Hypothalamus (tissue), 51 donors: ENCODE data around the gene TPK1.
"Not testable (repeated sequence)": the region's sequence is repeated elsewhere in the genome, so short reads cannot be mapped to it uniquely, and the experiment has no call there.

Experiments used
- DNase-seq, 51 donors: peaks; one replicate each; lab custom pipeline; 2025; lab: John Stamatoyannopoulos, UW

Gene TPK1

DNA sequence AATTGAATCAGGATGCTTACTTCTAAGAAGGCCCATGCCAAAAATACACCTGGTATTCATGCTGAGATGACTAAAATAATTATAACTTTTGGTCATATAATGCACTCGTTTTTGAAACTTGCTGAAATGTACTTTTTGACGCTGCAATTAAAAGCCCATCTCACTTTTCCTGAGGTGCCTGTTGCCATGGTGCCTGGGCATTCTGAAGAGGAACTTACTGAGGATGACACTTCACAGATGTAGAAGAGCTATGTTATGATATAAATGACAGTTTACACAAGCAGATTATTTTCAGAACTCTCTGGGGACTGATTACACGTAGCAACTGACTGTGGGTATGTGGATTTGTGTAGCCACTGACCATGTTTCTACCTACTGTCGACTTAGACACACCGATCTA is 182.4 kb downstream of the TPK1 start:
- DNase-seq = no peak

GRCh38 chr7:144650439-144650838 is 185.4 kb downstream of the TPK1 start:
- DNase-seq = no peak

DNA sequence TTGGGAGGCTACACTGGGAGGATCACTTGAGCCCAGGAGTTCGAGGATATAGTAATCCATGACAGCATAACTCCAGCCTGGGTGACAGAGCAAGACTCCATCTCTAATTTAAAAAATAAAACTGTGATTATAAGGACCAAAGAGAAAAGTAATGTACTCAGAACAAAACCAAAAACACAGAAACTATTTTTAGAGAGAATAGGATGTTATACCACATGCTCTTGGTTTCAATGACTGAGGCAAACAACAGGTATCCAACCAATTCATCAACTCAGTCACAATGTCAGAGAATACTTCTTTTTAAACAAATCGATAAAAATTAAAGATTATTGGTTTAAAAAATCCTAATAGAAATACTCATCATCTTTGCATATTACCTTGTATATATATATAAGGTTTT is 186.7 kb downstream of the TPK1 start:
- DNase-seq = no peak

DNA sequence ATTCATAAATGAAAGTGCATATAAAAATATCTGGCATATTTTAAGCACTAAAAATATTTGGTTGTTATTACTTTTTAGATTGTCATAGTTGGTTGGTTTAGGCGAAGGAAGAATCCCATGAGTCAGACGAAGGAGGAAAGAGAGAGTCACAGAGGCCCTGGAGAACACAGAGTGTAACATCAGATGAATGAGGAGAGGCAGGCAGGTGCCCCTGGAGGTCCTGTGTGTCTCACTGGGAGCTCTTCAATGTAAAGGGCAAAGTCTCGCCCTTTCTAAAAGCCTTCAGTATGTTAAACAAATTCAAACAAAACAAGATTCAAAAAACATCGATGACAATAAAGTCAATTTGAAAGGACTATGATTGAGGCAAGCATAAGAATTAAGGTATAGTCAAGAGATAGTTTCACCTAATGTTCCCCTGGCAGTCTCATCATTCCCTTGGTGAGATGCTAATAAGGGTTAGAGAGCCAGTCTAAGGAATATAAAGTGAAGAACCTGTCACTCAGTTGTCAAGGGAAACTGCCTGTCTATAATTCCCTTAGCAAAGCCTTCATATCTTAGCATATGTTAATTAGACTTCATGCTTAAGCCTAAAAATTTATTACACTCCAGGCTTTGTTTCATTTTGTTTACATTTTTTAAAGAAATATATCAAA is 194.3 kb downstream of the TPK1 start:
- DNase-seq = no peak

- no peak for DNase-seq
These were observed 203.1 kb downstream of the TPK1 start for GRCh38 chr7:144632724-144633123.

DNA sequence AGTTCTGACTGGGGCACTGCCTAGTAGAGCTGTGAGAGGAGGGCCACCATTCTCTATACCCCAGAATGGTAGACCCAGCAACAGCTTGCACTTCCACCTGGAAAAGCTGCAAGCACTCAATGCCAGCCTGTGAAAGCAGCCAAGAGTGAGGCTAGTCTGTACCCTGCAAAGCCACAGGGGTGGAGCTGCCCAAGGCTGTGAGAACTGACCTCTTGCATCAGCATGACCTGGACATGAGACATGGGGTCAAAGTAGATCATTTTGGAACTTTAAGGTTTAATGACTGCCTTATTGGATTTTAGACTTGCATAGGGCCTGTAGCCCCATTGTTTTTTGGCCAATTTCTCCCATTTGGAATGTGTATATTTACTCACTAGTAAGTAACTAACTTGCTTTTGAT is 206.3 kb downstream of the TPK1 start:
- DNase-seq = no peak

GRCh38 chr7:144629011-144629410 is 206.8 kb downstream of the TPK1 start:
- DNase-seq = no peak

DNA sequence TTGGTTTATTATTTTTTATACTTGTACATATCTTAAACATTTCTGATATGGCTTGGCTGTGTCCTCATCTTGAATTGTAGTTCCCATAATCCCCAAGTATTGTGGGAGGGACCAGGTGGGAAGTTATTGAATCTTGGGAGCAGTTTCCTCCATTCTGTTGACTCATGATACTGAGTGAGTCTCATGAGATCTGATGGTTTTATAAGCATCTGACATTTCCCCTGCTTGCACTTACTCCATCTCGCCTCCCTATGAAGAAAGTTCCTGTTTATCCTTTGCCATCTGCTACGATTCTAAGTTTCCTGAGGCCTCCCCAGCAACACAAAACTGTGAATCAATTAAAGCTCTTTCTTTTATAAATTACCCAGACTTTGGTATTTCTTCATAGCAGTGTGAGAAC is 207.7 kb downstream of the TPK1 start:
- DNase-seq = no peak

DNA sequence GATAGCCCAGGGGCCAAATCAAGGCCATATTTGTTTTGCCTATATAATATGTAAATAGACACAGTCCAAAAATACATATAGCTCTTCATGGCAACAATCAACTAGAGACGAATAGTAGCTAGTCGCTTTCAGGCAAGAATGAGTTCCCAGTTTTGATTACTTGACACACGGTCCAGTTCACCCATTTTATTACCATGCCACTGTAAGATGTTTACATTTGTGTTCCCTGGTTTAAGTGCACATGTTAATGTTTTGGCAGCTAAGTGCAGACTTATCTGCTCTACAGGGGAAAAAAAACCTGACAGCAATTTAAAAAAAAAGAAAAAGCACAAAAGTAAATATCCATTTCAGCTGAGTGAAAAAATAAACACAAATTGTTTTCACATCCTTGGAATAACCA is 213.1 kb downstream of the TPK1 start:
- DNase-seq = no peak

DNA sequence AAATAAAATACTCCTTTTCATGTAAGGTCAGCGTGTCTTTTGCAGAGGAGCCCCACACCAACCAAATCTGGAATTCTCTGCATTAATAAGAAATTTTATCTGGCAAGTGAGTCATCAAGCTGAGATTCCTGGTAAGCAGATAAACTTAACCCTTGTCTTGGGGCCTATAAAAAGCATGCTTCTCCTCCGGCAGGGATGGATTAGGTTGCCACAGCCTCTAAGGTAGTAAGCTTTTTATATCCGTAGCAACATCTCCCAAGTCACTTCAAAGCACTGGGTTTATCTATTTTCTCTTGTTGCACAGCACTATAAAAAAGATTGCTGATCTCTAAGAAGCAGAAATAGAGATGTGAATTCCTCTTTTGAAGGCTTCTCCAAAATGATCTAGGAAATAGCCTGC is 229.6 kb downstream of the TPK1 start:
- no peak for DNase-seq

DNA sequence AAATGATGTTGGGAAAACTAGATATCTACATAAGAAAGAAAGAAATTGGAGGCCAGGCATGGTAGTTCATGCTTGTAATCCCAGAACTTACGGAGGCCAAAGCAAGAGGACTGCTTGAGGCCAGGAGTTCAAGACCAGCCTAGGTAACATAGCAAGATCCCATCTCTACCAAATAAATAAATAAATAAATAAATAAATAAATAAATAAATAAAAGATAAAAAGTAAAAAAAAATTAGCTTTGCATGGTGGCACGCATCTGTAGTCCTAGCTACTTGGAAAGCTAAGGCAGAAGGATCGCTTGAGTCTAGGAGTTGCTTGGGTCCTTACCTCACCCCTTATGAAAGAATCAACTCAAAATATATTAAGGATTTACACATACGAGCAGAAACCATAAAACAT is 238.9 kb downstream of the TPK1 start:
- DNase-seq = no peak

DNA sequence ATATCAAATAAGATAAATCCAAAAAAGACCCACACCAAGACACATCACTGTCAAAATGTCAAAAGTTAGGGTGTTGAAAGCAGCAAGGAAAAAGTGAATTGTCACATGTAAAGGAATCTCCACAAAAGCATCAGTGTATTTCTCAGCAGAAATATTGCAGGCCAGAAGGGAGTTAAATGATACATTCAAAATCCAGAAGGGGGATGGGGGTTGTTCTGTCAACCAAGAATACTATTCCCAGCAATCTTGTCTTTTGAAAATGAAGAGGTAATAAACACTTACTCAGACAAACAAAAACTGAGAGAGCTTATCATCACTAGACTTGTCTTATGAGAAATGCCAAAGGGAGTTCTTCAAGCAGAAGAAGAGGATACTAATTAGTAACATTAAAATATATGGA is 241.3 kb downstream of the TPK1 start:
- DNase-seq = no peak

DNA sequence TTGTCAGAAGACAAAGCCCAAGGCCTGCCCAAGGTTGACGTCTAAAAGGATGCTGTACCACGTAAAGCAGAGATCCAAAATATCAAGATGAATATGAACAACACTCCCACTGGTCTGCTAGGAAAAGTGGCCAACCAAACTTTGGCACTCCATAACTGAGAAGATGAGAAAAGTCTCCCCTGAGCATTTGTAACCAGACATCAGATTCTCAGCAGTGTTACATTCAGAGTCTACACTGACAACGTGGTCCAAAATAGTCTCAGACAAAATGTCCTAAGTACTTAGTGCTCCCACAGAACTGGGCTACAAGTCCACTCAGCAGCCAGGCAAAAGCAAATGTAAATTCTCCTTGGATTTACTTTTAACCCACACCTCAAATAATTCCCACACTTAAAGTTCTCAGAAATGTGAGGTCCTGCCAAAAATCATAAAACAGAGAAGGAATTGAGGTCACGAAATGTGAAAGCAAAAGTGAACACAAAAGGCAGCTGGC is 247.2 kb downstream of the TPK1 start:
- DNase-seq = no peak

DNA sequence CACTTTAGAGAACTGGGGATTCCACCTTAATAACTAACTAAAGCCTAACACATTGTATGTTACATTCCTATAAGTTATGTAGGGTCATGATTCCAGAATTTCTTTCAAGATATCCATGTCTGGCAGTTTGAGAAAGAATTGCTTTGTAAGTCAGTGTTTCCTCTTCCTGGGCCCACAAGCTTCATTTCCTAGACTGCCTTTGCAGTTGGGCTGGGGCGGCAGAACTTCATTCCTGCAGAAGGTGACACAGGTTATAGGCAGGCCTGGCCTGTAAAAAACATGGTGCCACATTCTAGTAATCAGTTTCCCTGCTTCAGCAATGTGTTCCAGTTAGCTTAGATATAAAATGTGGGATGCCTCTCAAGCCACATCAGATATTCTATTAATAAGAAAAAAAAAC is 248.2 kb downstream of the TPK1 start:
- no peak for DNase-seq

- DNase-seq = no peak
These were observed 251.1 kb downstream of the TPK1 start for GRCh38 chr7:144584726-144585125.

DNA sequence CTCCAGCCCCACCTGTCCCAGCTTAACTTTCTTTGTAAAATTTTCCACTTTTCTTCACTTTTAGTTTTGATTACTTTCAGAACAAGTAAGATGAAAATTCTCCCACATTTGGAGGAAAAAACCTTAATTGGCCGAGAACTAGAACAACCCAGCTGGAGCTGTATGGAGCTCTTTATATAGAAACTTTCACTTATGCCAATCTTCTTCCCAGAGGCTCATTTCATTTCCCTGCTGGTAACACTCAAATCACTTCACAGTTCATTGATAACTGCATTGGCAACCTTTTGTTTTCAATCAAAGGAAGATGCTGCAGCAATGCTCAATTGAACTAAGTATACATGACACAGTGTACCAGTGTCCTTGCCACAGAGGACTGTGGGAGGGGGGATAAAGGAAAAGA is 256.2 kb downstream of the TPK1 start:
- DNase-seq = no peak

DNA sequence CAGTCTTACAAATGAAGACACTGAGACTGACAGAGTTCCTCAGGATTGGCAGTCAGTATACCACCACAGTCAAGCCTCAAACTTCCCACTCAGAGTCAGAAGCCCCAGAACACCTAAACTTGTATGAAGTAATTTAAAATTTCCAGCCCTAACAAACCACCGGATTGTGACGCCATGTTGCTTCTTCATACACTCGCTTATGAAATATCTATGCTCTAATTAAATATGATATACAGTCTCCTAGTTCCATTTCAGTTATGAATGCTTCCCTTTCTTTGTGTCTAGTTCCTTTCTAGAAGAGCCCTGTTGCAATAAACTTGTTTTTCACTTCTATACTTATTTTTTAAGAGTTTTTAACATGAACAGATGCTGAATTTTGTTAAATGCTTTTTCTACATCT is 260.4 kb downstream of the TPK1 start:
- DNase-seq = no peak

GRCh38 chr7:144574753-144575152 is 261.1 kb downstream of the TPK1 start:
- DNase-seq = not testable (repeated sequence)

DNA sequence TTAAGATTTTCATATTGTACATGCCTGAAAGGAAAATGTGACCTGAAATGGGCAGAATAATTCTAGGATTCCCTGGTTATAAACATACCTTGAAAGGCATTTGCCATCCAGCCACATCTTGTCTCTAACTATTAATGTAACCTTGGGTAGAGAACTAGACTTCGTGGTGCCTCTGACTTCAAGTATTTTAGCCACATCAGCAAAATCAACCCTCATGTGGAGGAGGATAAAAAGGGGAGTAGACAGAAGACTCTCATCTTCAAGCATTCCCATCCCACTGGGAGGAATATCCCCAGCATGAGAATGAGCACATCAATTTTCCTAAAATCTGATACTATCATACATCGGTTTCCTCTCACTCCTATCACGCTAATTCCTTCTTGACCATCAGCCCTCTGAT is 267.6 kb downstream of the TPK1 start:
- no peak for DNase-seq

DNA sequence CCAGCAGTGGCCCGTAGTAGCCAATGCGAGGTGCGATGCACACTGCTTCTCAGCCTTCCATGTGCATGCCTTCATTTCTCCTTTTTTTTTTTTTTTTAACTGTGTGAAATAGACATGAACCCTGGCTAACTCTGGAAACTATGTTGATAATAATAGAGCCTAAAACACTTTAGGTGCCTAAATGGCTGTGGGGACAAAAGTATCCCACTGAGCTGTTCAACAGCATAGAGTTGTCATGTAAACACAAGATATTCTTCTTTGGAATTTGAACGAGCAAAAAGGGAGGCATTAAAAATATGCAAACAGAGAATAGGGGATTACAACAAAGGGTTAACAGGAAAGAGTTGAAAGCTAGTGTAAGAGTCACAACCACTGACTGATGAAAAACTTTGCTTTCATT is 270.3 kb downstream of the TPK1 start:
- DNase-seq = no peak

GRCh38 chr7:144549861-144550260 is 286.0 kb downstream of the TPK1 start:
- DNase-seq = no peak

GRCh38 chr7:144548556-144548955 is 287.3 kb downstream of the TPK1 start:
- DNase-seq = no peak

DNA sequence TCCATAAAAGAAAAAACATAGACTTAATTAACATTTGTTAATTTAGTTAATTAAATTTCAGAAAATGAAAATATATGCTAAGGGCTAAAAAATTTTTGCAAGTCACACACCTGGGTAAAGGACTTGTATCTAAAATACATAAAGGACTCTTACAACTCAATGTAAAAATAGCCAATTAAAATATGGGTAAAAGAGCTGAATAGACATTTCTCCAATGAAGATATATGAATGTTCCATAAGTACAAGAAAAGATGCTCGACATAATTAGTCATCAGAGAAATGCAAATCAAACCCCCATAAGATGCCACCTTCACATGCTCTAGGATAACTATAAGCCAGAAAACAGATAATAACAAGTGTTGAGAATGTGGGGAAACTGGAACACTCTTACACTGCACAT is 288.0 kb downstream of the TPK1 start:
- no peak for DNase-seq
